Kidney glomerular epithelial cell (primary cell): ENCODE measurements around the gene OSBP2.

Experiments used
- DNase-seq: peaks from one replicate; lab custom pipeline; 2025; lab: John Stamatoyannopoulos, UW

Gene OSBP2

GRCh38 chr22:30809086-30809485, 114.4 kb downstream of the OSBP2 start:
- no peak for DNase-seq

- no peak for DNase-seq
Observed at GRCh38 chr22:30810105-30810504, 115.4 kb downstream of the OSBP2 start.

- no peak for DNase-seq
Observed at GRCh38 chr22:30813936-30814335, 119.3 kb downstream of the OSBP2 start.

- DNase-seq: no peak
Observed at GRCh38 chr22:30816413-30816812, 121.7 kb downstream of the OSBP2 start.

GRCh38 chr22:30821381-30821780, 126.7 kb downstream of the OSBP2 start:
- no peak for DNase-seq

GRCh38 chr22:30821863-30822215, 127.2 kb downstream of the OSBP2 start:
- no peak for DNase-seq

- no peak for DNase-seq
Observed at GRCh38 chr22:30822216-30823014, 127.7 kb downstream of the OSBP2 start.

- DNase-seq: no peak
Observed at GRCh38 chr22:30823015-30823370, 128.3 kb downstream of the OSBP2 start.

- DNase-seq: no peak
Observed at GRCh38 chr22:30824096-30824495, 129.4 kb downstream of the OSBP2 start.

GRCh38 chr22:30824711-30825110, 130.0 kb downstream of the OSBP2 start:
- DNase-seq: no peak

GRCh38 chr22:30825711-30826505, 131.2 kb downstream of the OSBP2 start:
- no peak for DNase-seq

- DNase-seq: no peak
Observed at GRCh38 chr22:30826670-30827355, 132.1 kb downstream of the OSBP2 start.

- DNase-seq: no peak
Observed at GRCh38 chr22:30827646-30828045, 133.0 kb downstream of the OSBP2 start.

- no peak for DNase-seq
Observed at GRCh38 chr22:30828187-30829155, 133.8 kb downstream of the OSBP2 start.

GRCh38 chr22:30829901-30830550, 135.4 kb downstream of the OSBP2 start:
- peak; percentile 51 for DNase-seq

- DNase-seq: peak; percentile 35
Observed at GRCh38 chr22:30830907-30831306, 136.2 kb downstream of the OSBP2 start.

- DNase-seq: no peak
Observed at GRCh38 chr22:30832407-30832987, 137.8 kb downstream of the OSBP2 start.

- DNase-seq: no peak
Observed at GRCh38 chr22:30833322-30833721, 138.6 kb downstream of the OSBP2 start.

GRCh38 chr22:30837531-30837930, 142.9 kb downstream of the OSBP2 start:
- no peak for DNase-seq

GRCh38 chr22:30838111-30838510, 143.4 kb downstream of the OSBP2 start:
- no peak for DNase-seq

GRCh38 chr22:30841273-30841672, 146.6 kb downstream of the OSBP2 start:
- DNase-seq: no peak
